ENCODE data around the gene UGT1A6.

DNA sequence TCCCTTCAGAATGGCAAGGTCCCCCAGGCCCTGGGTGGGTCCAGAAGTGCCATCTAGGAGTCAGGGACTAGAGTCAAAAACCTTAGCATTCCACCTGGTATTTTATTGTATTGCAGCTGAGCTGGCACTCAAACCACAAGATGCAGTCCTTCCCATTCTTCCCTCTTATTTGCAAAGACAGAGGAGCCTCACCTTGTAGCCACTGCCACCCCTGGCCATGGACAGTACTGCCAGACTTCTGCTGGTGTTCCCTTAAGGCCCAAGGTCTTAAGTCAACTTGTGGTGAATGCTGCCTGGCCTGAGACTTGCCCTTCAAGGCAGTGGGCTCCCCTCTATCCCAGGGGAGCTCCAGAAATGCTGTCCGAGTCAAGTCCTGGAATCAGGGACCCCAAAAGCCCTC lies 49.6 kb upstream of the UGT1A6 start:
- TF ChIP-seq, protein P1, sequence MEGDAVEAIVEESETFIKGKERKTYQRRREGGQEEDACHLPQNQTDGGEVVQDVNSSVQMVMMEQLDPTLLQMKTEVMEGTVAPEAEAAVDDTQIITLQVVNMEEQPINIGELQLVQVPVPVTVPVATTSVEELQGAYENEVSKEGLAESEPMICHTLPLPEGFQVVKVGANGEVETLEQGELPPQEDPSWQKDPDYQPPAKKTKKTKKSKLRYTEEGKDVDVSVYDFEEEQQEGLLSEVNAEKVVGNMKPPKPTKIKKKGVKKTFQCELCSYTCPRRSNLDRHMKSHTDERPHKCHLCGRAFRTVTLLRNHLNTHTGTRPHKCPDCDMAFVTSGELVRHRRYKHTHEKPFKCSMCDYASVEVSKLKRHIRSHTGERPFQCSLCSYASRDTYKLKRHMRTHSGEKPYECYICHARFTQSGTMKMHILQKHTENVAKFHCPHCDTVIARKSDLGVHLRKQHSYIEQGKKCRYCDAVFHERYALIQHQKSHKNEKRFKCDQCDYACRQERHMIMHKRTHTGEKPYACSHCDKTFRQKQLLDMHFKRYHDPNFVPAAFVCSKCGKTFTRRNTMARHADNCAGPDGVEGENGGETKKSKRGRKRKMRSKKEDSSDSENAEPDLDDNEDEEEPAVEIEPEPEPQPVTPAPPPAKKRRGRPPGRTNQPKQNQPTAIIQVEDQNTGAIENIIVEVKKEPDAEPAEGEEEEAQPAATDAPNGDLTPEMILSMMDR (IDR thresholded peaks at IDR 0.05; ENCODE audit: insufficient read depth, low read length): no peak
- TF ChIP-seq GABPA (IDR thresholded peaks at IDR 0.05; ENCODE audit: low read depth): no peak
